ELF-1 (cell line): ENCODE measurements around the gene HSD17B10.
"Not testable (repeated sequence)": the region's sequence is repeated elsewhere in the genome, so short reads cannot be mapped to it uniquely, and the experiment has no call there.

Experiments used
- DNase-seq: peaks from one replicate; pipeline ENCODE4 v3.0.0-alpha.2; 2016; ENCODE audit warnings: low read depth, low spot score

HSD17B10 gene

GRCh38 chrX:53438174-53438831 lies 4.1 kb upstream of the HSD17B10 start:
- DNase-seq = no peak

DNA sequence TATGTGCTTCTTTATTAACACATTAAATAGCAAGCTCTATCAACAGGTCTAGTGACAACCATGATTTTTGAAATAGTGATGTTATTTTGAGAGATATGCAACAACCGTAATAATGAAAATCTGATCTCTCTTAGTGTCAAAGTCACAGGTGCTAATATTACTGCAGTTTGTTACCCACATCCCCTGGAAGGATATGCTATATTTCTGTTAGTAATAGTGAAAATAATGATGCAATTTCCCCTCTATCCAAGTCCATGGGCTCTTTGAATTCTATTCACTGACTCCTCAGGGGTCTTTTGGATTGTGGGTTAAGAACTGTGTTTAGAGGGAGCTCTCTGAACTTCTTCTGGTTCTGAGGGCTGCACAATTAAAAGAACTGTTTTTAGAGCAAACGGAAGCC lies 3.0 kb upstream of the HSD17B10 start:
- DNase-seq = no peak

- peak; percentile 77 for DNase-seq
Observed at GRCh38 chrX:53435997-53436396, 1.8 kb upstream of the HSD17B10 start.

DNA sequence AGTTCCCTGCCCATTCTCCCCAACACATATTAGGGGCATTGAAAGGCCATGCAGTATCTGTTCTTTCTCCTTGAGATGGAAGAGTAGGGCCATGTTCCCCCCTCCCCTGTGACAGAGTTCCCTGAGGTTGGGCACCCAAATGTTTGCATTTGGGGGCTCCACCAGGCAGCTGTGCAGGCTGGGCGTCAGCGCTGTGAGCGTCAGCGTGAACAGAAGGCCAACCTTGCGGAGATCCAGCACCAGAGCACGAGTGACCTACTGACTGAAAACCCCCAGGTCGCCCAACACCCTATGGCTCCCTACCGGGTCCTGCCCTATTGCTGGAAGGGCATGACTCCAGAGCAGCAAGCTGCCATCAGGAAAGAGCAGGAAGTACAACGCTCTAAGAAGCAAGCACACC lies 3.9 kb downstream of the HSD17B10 start:
- DNase-seq = no peak

GRCh38 chrX:53429755-53430154 lies 4.4 kb downstream of the HSD17B10 start:
- no peak for DNase-seq

DNA sequence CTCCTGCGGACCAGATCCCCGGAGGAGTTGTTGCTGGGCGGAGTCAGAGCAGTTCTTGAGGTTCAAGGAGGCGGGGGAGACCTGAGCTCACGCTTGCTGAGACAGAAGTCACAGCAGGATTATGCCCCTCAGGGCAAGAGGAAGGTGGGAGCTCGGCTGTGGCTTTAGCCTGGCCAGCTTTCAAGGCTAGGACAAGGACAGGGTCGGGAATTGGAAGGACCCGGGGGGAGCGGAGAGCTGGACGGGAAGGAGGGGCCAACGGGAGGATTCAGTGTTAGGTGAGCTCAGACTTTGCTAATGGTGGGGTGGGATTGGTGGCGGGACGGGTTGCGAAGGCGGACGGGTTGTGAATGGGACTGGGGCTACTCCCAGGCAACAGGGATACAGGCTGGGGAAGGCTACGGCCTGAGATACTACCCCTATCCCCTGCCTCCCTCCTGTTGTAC lies 11.3 kb downstream of the HSD17B10 start, which contains the start of gene RIBC1:
TSS of gene RIBC1 (plus strand) at position 13 of the 446 bp plus-strand sequence. CDS start 3,404 bp downstream, outside the sequence.
- no peak for DNase-seq

GRCh38 chrX:53422086-53422860 lies 11.9 kb downstream of the HSD17B10 start, which contains the start of gene SMC1A:
Gene SMC1A (minus strand): TSS chrX:53422654. CDS start chrX:53422600, 54 bp downstream.
- peak; percentile 100 for DNase-seq

DNA sequence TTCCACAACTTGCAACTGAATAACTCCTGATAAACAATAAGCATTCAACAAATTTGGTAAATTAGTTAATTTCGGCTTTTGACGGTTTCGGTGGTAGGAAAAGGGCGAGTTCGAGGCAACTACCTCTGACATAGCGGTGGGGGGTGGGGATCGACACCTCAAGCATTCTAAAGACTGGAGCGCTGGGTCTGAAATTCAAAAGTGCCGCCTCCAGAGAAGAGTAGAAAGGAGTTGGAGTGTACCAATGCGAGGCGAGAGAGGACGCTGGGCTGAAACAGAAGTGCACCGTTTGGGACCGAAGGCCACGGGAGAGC lies 12.4 kb downstream of the HSD17B10 start:
- no peak for DNase-seq

GRCh38 chrX:53421125-53421524 lies 13.0 kb downstream of the HSD17B10 start:
- no peak for DNase-seq

GRCh38 chrX:53420351-53420750 lies 13.8 kb downstream of the HSD17B10 start:
- not testable (repeated sequence) for DNase-seq

- DNase-seq = no peak
Observed at GRCh38 chrX:53412446-53412845, 21.7 kb downstream of the HSD17B10 start.

- no peak for DNase-seq
Observed at GRCh38 chrX:53403535-53403934, 30.6 kb downstream of the HSD17B10 start.

DNA sequence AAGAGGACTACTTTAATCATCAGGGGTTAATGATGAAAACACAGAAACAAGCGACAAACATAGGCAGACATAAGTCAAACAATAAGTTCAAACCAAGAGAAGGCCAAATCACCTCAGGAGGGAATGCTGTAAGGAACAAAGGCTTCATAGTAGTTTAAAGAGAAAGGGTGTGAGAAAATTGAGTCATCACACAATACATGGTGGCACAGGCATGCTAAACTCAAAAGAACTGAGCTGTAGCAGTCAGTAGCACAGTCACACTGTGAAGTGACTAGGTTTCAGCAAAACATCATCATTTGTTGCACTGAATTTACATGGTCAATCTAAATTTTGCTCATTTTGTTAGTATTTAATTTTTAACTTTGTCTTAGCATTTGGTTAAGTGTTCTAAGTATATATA lies 36.0 kb downstream of the HSD17B10 start:
- no peak for DNase-seq

DNA sequence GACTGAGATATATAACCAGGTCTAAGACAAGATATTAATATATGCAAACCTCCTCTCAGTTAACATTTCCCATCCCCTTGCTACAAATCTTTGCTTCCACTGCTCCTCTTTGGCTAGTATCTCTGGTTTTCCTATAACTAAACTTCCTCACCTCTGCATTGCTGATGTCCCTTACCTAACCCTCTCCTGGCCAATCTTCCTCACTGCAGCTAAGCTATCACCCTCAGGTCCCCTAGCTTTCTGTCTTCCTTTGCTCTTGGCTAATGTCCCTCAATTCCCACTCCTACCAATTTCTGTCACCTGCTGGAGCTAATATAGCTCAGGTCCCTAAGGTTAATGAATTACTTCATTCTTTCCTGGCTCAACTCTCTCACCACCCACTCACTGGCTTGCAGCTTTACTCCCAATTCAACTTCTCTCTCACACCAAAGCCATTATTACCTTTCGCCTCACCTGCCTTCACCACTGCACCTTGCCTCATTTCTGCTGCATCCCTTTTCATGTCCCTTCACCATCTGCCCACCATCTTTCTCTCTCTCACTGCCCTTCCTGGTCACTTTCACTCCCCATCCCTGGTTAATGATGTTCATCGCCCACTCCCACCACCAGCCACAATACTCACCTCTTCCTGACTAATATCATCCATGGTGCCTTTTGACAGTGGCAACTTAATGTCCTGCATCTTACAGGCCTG lies 38.4 kb downstream of the HSD17B10 start:
- no peak for DNase-seq

- DNase-seq = no peak
Observed at GRCh38 chrX:53383376-53384076, 50.6 kb downstream of the HSD17B10 start.
